Measurements from ENCODE around the gene PSMC3IP.

- no peak for TF ChIP-seq CTCF (IDR thresholded peaks at IDR 0.05; ENCODE audit: poor library complexity, severe bottlenecking)
- TF ChIP-seq MXI1 (conservative IDR thresholded peaks at IDR 0.05; ENCODE audit: poor library complexity, severe bottlenecking): no peak
- no peak for TF ChIP-seq TAF1 (IDR thresholded peaks at IDR 0.05; ENCODE audit: low read depth)
- TF ChIP-seq EZH2 (IDR thresholded peaks at IDR 0.05; ENCODE audit: borderline replicate concordance, insufficient read depth, low read length, poor library complexity, severe bottlenecking): no peak
- no peak for TF ChIP-seq RAD21 (conservative IDR thresholded peaks at IDR 0.05)
- TF ChIP-seq EP300 (conservative IDR thresholded peaks at IDR 0.05; ENCODE audit: poor library complexity, severe bottlenecking): no peak
- TF ChIP-seq REST (IDR thresholded peaks at IDR 0.05; ENCODE audit: borderline replicate concordance): no peak
- no peak for TF ChIP-seq POLR2AphosphoS5 (IDR thresholded peaks at IDR 0.05)
Measured at GRCh38 chr17:42563543-42563942, 14.0 kb downstream of the PSMC3IP start.
